ENCODE results near the gene PRR3. TPM values are rescaled to one million over a fixed set of nuclear protein-coding genes. Genes with fewer than 3 reads are reported as not detected.

Gene PRR3, protein sequence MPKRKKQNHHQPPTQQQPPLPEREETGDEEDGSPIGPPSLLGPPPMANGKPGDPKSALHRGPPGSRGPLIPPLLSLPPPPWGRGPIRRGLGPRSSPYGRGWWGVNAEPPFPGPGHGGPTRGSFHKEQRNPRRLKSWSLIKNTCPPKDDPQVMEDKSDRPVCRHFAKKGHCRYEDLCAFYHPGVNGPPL
- total RNA-seq: 8.6 to 13.6 TPM (median 9.9 TPM) in 3 replicates
- long read RNA-seq: 0 reads

DNA sequence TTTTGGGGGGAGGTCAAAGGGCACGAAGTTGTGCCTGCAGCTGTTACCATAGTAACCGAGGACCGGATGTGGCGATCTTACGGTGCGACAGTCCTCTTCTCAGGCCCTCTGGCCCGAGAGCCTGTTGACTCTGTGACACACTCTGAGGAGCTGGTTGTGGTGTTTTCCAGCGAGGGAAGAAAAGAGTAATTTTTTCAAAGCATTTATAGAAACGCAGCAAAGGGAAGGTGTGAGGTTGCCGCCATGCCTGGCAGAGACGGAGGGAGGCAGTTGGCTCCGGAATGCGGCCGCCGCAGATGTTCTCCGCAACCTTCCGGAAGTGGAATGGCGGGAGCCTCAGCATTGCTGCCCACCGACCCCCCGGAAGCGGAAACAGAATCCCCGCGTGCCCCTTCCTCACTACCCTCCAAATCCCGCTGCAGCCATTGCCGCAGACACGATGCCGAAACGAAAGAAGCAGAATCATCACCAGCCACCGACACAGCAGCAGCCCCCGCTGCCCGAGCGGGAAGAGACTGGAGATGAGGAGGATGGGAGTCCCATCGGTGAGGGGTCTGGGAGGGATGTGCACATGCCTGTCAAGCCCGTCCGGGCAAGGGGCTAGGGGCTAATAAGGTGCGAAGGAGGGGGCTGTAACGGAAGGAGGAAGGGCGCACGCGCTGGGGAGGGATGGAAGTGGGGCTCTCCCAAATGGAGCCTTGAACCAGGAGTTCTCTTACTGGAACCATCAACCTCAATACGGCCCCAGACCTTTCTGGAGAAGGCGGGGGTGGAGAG, at the start of gene PRR3:
Gene PRR3 (plus strand): TSS at position 390 of the 777 bp plus-strand sequence. CDS start 50 bp downstream, at position 440.
- H3K4me3 Mint-ChIP-seq (ENCODE audit: unreplicated experiment): peak within 1 kb of the TSS; percentile 95
- TF ChIP-seq, protein P1, sequence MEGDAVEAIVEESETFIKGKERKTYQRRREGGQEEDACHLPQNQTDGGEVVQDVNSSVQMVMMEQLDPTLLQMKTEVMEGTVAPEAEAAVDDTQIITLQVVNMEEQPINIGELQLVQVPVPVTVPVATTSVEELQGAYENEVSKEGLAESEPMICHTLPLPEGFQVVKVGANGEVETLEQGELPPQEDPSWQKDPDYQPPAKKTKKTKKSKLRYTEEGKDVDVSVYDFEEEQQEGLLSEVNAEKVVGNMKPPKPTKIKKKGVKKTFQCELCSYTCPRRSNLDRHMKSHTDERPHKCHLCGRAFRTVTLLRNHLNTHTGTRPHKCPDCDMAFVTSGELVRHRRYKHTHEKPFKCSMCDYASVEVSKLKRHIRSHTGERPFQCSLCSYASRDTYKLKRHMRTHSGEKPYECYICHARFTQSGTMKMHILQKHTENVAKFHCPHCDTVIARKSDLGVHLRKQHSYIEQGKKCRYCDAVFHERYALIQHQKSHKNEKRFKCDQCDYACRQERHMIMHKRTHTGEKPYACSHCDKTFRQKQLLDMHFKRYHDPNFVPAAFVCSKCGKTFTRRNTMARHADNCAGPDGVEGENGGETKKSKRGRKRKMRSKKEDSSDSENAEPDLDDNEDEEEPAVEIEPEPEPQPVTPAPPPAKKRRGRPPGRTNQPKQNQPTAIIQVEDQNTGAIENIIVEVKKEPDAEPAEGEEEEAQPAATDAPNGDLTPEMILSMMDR (IDR thresholded peaks at IDR 0.05): no peak
- H3K4me1 Mint-ChIP-seq (ENCODE audit: low read depth): peaks cover 27% of the 10 kb centered on the region
- peaks cover 18% of the 10 kb centered on the region for H3K36me3 Mint-ChIP-seq (ENCODE audit: low read depth)
- no peak for DNase-seq (ENCODE audit: low spot score)
- peak within 1 kb of the TSS; percentile 99 for H3K27ac Mint-ChIP-seq (ENCODE audit: unreplicated experiment)
- no peaks in the 10 kb centered on the region for H3K27me3 Mint-ChIP-seq (ENCODE audit: low read depth)
- no peaks in the 10 kb centered on the region for H3K9me3 Mint-ChIP-seq (ENCODE audit: low read depth)

DNA sequence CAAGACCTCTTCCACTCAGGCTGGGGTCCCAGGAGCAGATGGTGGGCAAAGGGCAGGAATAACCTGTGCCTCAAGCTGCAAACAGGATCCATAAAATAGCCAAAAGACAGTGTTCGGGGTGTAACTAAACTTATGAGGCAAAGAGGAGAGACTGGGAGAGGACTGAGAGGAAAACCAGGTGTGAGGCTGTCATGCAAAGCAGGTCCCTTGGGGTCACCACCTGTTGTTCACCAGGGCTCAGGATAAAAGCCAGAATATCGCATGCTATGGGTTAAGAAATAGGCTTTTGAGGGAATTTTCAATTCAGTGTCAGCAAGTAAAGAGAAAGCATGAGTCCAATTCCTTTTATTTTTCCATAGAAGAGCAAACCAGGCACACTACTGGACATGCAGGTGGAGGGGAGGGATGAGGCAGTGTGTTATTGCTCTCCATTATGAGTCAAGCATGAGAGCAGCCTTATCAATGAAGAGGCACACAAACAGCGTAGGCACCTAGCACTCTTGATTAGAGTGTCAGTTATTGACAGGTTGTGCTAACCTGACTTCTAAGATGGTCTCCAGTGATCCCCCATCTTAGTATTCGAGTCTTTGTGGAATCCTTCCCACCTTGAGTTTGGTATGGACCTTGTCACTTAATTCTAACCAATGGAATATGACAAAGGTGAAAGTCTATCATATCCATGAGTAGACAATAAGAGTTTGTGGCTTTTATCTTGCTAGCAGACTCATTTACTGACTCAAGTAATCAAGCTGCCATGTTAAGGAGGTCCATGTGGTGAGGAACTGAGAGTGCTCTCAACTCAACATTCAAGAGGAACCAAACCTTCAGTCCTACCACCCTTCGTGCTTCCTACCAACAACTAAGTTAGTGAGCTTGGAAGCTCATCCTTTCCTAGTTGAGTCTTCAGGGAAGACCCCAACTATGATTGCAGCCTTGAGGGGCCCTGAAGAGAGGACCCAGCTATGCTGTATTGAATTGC, 49.0 kb upstream of the PRR3 start:
- H3K9me3 Mint-ChIP-seq (ENCODE audit: low read depth): no peaks in the 10 kb centered on the region
- H3K36me3 Mint-ChIP-seq (ENCODE audit: low read depth): no peaks in the 10 kb centered on the region
- no peak overlapping the region for H3K4me3 Mint-ChIP-seq (ENCODE audit: unreplicated experiment)
- H3K27ac Mint-ChIP-seq (ENCODE audit: unreplicated experiment): no peak overlapping the region
- peaks cover 3% of the 10 kb centered on the region for H3K27me3 Mint-ChIP-seq (ENCODE audit: low read depth)
- TF ChIP-seq, protein P1 (IDR thresholded peaks at IDR 0.05): no peak
- DNase-seq (ENCODE audit: low spot score): no peak
- H3K4me1 Mint-ChIP-seq (ENCODE audit: low read depth): no peaks in the 10 kb centered on the region

DNA sequence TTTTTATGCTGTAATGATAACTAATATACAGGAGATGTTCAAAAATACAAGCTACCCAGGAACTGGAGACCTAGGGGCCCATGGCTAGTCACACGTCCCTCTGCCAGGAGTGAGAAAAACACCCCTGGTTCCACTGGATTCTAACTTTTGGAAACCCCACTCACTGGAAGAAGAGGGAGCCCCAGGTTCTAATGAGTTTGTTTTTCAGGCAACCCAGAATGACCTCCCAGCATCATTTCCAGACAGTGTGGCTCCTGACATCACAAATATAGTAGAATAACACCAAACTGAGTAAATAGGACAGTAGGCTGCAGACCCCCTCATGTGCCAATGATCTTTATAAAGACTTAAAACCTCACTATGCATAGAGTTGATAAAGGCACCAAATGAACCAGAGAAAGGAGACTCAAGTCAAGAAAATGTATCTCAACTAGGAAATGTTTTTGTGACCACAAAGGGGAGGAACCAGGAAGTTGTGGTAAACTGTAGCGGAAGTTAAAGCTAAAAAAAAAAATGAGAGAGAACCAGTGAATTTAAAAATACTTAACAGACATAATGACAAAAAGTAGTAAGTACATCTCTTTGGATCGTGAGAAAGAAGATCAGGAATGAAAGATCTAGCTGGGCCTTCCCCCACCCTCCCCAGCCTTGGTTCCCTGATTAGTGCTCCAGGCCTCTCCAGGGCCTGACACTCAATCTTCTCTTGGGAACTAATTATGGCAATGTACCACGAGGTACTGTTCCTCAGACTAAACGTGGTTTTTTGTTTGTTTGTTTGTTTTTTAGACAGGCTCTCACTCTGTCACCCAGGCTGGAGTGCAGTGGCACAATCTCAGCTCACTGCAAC, 48.0 kb upstream of the PRR3 start:
- no peaks in the 10 kb centered on the region for H3K36me3 Mint-ChIP-seq (ENCODE audit: low read depth)
- TF ChIP-seq, protein P1 (IDR thresholded peaks at IDR 0.05): no peak
- no peak for DNase-seq (ENCODE audit: low spot score)
- H3K9me3 Mint-ChIP-seq (ENCODE audit: low read depth): no peaks in the 10 kb centered on the region
- peak overlapping the region; percentile 22 for H3K27ac Mint-ChIP-seq (ENCODE audit: unreplicated experiment)
- no peaks in the 10 kb centered on the region for H3K4me1 Mint-ChIP-seq (ENCODE audit: low read depth)
- peaks cover 3% of the 10 kb centered on the region for H3K27me3 Mint-ChIP-seq (ENCODE audit: low read depth)
- H3K4me3 Mint-ChIP-seq (ENCODE audit: unreplicated experiment): no peak overlapping the region

DNA sequence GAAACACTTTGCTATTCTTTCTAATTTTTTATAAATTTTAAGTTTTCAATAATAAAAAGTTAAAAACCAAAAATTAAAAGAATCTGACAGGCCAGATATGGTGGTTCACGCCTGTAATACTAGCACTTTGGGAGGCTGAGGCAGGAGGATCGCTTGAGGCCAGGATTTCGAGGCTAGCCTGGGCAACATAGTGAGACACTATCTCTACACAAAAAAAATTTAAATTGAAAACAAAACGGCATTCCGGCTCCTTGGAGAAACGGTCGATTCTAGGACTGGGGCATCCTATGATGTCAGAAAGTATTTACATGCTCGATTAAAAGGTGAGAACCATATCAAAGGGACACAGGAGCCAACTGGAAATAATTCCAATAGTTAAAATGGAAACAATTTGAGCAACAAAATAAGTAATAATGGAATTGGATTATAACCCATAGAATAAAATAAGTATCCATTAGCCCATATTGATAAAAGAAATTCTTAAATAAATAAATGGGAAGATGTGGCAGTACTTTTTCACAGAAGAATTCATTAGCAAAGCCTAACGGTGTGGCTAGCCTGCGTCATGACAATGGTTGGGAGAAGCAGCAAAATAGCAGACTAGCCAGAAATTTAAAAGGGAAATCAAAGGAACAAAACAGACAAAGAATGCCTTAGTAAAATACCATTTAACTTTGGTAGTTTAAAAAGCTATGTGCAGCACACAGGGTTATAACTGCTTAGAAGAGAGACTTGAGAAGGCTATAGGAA, 46.5 kb upstream of the PRR3 start:
- no peak for DNase-seq (ENCODE audit: low spot score)
- H3K27ac Mint-ChIP-seq (ENCODE audit: unreplicated experiment): no peak overlapping the region
- H3K4me3 Mint-ChIP-seq (ENCODE audit: unreplicated experiment): no peak overlapping the region
- H3K27me3 Mint-ChIP-seq (ENCODE audit: low read depth): peaks cover 3% of the 10 kb centered on the region
- no peaks in the 10 kb centered on the region for H3K9me3 Mint-ChIP-seq (ENCODE audit: low read depth)
- H3K4me1 Mint-ChIP-seq (ENCODE audit: low read depth): peaks cover 2% of the 10 kb centered on the region
- no peaks in the 10 kb centered on the region for H3K36me3 Mint-ChIP-seq (ENCODE audit: low read depth)
- TF ChIP-seq, protein P1 (IDR thresholded peaks at IDR 0.05): no peak

All from chondrocyte (in vitro differentiated cells).